Right cardiac atrium (tissue), 5 donors: ENCODE results near the gene CERCAM. TPM values are rescaled to one million over a fixed set of nuclear protein-coding genes. Genes with fewer than 3 reads are reported as not detected.
A peak's percentile ranks its signal among the peaks of the same experiment; 100 is the strongest.
"Not testable (repeated sequence)": the region's sequence is repeated elsewhere in the genome, so short reads cannot be mapped to it uniquely, and the experiment has no call there.

Experiments used
- ATAC-seq, 2 donors: fragments of 200-7000 bp; cut with Tn5 transposase; one replicate each; pipeline versions ENCODE4 v1.8.0 to v1.9.1; 2020; ENCODE audit warnings: moderate library complexity in 2 of 2, mild to moderate bottlenecking in 1 of 2
- DNase-seq, 3 donors: peaks; one replicate each; pipeline ENCODE4 v3.0.0-alpha.2; 2020
- H3K27ac ChIP-seq: one replicate; pipeline ENCODE4 v1.5.1; 2013; ENCODE audit warnings: mild to moderate bottlenecking, low read length, control low read depth, moderate library complexity
- H3K27me3 ChIP-seq: one replicate; pipeline ENCODE4 v1.6.1; 2013; ENCODE audit not compliant: control insufficient read depth, insufficient read depth
- H3K4me1 ChIP-seq: one replicate; pipeline ENCODE4 v1.6.1; 2013; ENCODE audit warnings: low read length; ENCODE audit not compliant: control insufficient read depth, insufficient read depth
- H3K4me3 ChIP-seq: one replicate; pipeline ENCODE4 v1.5.1; 2013; ENCODE audit warnings: low read length, control low read depth
- H3K9me3 ChIP-seq: one replicate; pipeline ENCODE4 v1.6.1; 2013; ENCODE audit warnings: low read length; ENCODE audit not compliant: control insufficient read depth
- WGBS: extraction: QIAGEN DNeasy Blood & Tissue Kit; methylation state at CpG from one replicate; pipeline ENCODE4 v1.1.7; 2013; 5-methylcytosine and 5-hydroxymethylcytosine counted together
- intact Hi-C, 4 donors: fragments of 100-400 bp; cut with DNase I; formaldehyde crosslinking; loops; one replicate each; pipeline versions ENCODE4 v1.11.0 to v1.14.0; 2022 to 2023
- polyA plus RNA-seq: library from polyadenylated mRNA; stranded (reverse); fragments of 200-250 nt; gene quantifications from one replicate; pipeline ENCODE4 v1.2.3, GENCODE V29; 2013
- total RNA-seq, 4 donors: library from RNA; stranded (reverse); fragmentation: NEBNext Ultra II Directional; extraction: Animal tissue kit (Norgen Biotek cat#: 25700); gene quantifications; one replicate each; pipeline ENCODE4 v1.2.1, GENCODE V29; 2021
- donor health status: healthy with polysubstance abuse.
- donor health status: DM: no; HTN: yes; CAD: no.
- donor health status: DM: no; HTN: no; CAD: no.
- donor health status: DM: no; HTN: yes; CAD: no; lungs with severe emphysema.
- donor health status: DM: yes; HTN: yes; CAD: no.

CERCAM gene
- total and polyA plus RNA-seq, 5 donors, result 12.3 to 23.2 (median 16.8) TPM

DNA sequence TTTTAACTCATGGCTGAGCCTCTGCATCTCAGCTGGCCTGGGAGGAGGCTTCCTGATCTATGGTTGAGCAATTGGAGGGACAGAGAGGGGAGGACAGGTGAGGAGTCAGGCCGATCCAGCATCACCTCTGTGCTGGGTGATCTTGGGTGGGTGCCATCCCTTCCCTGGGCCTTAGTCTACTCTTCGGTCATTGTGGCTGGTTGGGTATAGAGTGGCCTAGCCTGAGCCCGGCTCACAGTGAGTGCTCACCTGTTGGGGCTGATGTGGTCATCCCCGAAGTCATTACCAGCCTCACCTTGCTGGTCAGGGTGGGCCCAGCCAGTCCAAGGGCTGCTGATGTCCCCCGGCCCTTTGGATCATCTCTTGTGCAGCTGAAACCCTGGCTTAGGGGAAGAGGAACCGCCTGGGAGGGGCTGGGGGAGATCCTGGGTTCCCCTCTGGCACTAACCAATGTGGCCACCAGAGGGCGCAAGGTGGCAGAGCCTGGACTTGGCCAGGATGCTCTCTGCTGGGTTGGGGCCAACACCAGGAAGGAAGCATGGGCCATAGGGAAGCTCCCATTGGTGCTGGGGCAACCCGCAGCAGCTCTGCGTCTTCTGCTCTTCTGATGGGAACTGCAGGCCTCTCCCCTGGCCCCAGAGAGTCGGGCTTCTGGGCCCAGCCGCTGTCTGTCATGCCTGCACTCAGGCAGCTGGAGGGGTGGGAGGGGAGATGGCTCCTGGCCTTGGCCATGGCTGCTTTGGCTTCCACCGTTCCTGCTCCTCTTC is 17.9 kb downstream of the CERCAM start:
- DNase-seq (peak; percentile 91 to 95 (median 95)), ATAC-seq (peak; percentile 90 to 91)
- Histone ChIP-seq H3K27me3 (no peaks in the 10 kb centered on the region), H3K4me3 (no peak overlapping the region), H3K9me3 (no peaks in the 10 kb centered on the region), H3K4me1 (no peaks in the 10 kb centered on the region), H3K27ac (no peak overlapping the region)
- intact Hi-C loops, result loop anchor here in 1 of 4 donors (10.0 kb wide), 1 partner anchor 126 kb away; no protein-coding TSS in a partner anchor
- 32% methylated on average over 12 of the region's 12 CpGs for WGBS

DNA sequence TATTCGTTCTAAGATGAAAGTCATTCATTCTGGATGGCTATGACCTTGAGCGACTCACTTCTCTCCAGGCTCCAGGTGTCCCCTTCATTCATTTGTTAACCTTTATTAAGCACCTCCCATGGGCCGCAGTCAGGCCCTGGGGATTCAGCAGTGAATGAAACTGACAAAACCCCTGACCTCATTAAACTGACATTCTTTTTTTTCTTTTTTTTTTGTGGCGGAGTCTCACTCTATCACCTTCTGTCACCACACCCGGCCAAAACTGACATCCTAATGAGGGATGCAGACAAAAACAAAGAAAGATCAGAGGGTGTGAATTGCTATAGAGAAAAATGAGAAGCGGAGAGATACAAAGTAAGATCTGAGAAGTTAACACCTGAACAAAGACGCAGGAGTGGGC is 18.6 kb downstream of the CERCAM start:
- 82% methylated on average over 7 of the region's 7 CpGs for WGBS

GRCh38 chr9:128442150-128442549 is 21.5 kb downstream of the CERCAM start:
- no peaks in the 10 kb centered on the region for H3K27me3 ChIP-seq
- 35% methylated on average over 6 of the region's 6 CpGs for WGBS
- H3K9me3 ChIP-seq, result no peaks in the 10 kb centered on the region
- H3K4me1 ChIP-seq, result no peaks in the 10 kb centered on the region
- intact Hi-C loops, result no loop called here
- no peak overlapping the region for H3K27ac ChIP-seq
- no peak overlapping the region for H3K4me3 ChIP-seq
- ATAC-seq (no peak), DNase-seq (no peak)

More for the DNA sequence above, 18.6 kb downstream of the CERCAM start:
- Histone ChIP-seq H3K4me1 (no peaks in the 10 kb centered on the region), H3K27me3 (no peaks in the 10 kb centered on the region), H3K9me3 (no peaks in the 10 kb centered on the region), H3K4me3 (no peak overlapping the region), H3K27ac (no peak overlapping the region)
- DNase-seq, result no peak
- intact Hi-C loops, result loop anchor here in 1 of 4 donors (10.0 kb wide), 1 partner anchor 126 kb away; no protein-coding TSS in a partner anchor
- ATAC-seq, result no peak

DNA sequence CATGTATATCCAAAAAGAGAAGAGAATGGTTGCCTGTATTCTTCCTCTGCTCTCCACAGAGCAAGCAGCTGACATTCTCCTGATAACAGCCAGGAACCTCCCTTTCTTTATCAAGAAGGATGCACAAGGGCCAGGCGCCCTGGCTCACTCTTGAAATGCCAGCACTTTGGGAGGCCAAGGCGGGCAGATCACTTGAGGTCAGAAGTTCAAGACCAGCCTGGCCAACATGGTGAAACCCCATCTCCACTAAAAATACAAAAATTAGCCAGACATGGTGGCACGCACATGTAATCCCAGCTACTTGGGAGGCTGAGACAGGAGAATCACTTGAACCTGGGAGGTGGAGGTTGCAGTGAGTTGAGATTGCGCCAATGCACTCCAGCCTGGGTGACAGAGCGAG is 25.8 kb downstream of the CERCAM start:
- 91% methylated on average over 5 of the region's 5 CpGs for WGBS
- intact Hi-C loops, H3K27ac ChIP-seq, H3K27me3 ChIP-seq, H3K4me3 ChIP-seq, DNase-seq, H3K9me3 ChIP-seq, H3K4me1 ChIP-seq, ATAC-seq: not testable (repeated sequence)

- H3K4me1 ChIP-seq, result no peaks in the 10 kb centered on the region
- no peaks in the 10 kb centered on the region for H3K9me3 ChIP-seq
- ATAC-seq (no peak), DNase-seq (no peak)
- H3K4me3 ChIP-seq, result no peak overlapping the region
- intact Hi-C loops, result no loop called here
- H3K27me3 ChIP-seq, result no peaks in the 10 kb centered on the region
- H3K27ac ChIP-seq, result no peak overlapping the region
- 97% methylated on average over 2 of the region's 2 CpGs for WGBS
Observed at GRCh38 chr9:128448746-128449145, 28.1 kb downstream of the CERCAM start.

- H3K4me3 ChIP-seq, result no peak overlapping the region
- H3K4me1 ChIP-seq, result peaks cover 3% of the 10 kb centered on the region
- DNase-seq, result no peak
- intact Hi-C loops, result no loop called here
- H3K27ac ChIP-seq, result no peak overlapping the region
- no peak for ATAC-seq
- H3K27me3 ChIP-seq, result no peaks in the 10 kb centered on the region
- H3K9me3 ChIP-seq, result no peaks in the 10 kb centered on the region
- WGBS, result 84% methylated on average over 14 of the region's 14 CpGs
Observed at GRCh38 chr9:128454991-128455390, 34.3 kb downstream of the CERCAM start.

DNA sequence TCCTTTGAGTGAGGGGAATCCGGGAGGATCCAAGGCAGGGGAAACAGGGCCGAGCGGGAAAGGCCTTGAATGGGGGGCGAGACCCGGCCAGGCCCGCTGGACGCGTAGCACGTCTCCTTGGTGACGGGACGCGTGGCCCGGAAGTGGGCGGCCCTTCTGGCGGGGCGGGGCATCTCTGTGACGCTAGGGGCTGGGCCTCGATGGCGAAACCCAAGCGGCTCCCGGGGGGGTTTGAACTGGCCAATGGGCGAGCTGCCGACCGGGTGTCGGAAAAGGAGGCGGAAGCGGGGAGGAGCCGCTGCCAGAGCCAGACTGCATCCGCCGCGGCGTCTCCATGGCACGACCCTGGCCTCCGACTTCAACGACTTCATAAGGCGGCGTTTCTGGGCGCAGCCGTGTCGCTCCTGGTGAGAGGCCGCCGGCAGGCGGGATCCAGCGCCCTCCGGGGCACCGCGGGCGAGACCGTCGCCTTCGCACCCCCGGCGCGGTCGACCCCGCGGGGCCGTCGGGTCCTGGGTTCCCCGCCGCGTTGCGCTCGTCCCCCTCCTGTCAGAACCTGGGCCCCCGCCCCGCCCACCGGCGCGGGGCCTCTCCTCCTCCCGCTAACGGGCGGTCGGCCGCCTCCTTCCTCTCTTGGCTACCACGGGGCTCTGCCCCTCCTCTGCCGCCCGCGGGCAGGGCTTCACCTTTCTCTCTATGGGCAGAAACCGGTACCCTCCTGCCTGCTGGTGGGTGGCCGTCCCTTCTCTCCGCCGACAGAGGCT is 35.4 kb downstream of the CERCAM start, which contains the start of gene ODF2:
TSS of gene ODF2 (plus strand) at position 158 of the 764 bp plus-strand sequence. CDS start at position 244, 86 bp downstream.
- under 1% methylated on average over 82 of the region's 82 CpGs for WGBS

DNA sequence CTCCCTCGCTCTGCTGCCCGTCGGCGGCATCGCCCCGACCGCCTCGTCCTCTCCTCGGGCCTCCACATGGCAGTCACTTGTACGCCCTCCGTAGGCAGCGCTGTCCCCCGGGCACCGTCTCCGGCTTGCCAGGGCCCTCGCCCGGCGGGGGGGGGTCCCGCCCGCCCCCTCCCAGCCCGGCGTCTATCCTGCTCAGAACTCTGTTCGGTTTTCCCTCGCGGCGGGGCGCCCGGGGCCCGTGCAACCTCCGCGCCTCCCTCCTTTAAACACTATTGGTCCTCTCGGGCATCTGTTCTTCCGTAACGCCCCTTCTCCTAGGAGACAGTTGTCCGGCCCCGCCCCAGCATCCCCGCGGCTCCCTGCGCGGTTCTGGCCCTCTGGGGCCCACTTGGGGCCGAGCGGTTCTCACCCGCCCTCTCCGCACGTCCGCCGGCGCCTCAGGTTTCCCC is 36.0 kb downstream of the CERCAM start:
- intact Hi-C loops, result no loop called here
- peak; percentile 79 to 89 (median 88) for DNase-seq
- WGBS, result under 1% methylated on average over 48 of the region's 48 CpGs
- H3K27me3 ChIP-seq, result no peaks in the 10 kb centered on the region
- peaks cover 3% of the 10 kb centered on the region for H3K4me1 ChIP-seq
- ATAC-seq, result peak; percentile 83 to 88
- H3K27ac ChIP-seq, result peak overlapping the region; percentile 55
- no peaks in the 10 kb centered on the region for H3K9me3 ChIP-seq
- H3K4me3 ChIP-seq, result peak overlapping the region; percentile 65

More for the DNA sequence above, 35.4 kb downstream of the CERCAM start, which contains the start of gene ODF2:
- intact Hi-C loops, result no loop called here
- Histone ChIP-seq H3K9me3 (no peaks in the 10 kb centered on the region), H3K4me1 (peaks cover 3% of the 10 kb centered on the region), H3K27me3 (no peaks in the 10 kb centered on the region), H3K27ac (peak within 1 kb of the TSS; percentile 55), H3K4me3 (peak within 1 kb of the TSS; percentile 65)
- peak; percentile 96 to 97 for ATAC-seq
- DNase-seq, result peak; percentile 98 to 99 (median 99)

DNA sequence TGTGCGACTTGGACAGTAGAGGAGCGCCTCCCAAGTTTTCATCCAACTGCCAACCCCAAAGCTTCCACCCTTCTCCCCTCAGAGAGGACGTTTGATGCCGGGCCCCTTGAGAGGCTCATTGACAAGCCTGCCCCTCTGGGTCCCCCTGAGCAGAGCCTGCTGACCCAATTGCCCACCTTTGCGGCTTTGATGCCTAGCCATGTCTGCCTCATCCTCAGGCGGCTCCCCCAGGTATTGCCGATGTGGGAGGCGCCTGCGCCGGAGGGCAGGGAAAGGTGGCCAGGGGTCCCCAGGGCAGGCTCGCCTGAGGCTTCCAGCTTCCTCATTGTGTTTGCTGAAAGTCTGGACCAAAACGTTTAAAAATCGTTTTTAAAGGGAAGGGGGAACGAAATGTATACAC is 36.5 kb downstream of the CERCAM start:
- no peak overlapping the region for H3K27ac ChIP-seq
- 45% methylated on average over 14 of the region's 14 CpGs for WGBS
- H3K27me3 ChIP-seq, result no peaks in the 10 kb centered on the region
- H3K4me1 ChIP-seq, result peaks cover 3% of the 10 kb centered on the region
- no peaks in the 10 kb centered on the region for H3K9me3 ChIP-seq
- DNase-seq, result no peak
- H3K4me3 ChIP-seq, result peak overlapping the region; percentile 65
- intact Hi-C loops, result no loop called here
- ATAC-seq, result no peak

DNA sequence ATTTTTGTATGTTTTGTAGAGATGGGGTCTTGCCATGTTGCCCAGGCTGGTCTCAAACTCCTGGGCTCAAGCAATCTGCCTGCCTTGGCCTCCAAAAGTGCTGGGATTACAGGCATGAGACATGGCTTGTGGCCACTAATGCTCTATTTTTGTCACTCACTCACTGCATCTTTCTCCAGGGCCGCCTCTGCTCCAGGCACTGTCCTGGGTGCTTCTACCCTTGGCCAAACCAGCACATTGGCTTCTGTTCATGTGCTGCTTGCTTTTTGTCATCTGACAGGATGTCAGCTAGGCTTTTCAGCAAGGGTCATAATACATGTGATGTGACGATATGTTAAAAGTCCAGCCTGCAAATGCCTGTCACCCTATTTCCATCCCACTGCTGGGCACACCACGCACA is 38.4 kb downstream of the CERCAM start:
- ATAC-seq (peak in 1 of 2 donors; percentile 6), DNase-seq (no peak)
- H3K4me3 ChIP-seq, result no peak overlapping the region
- no peaks in the 10 kb centered on the region for H3K9me3 ChIP-seq
- H3K4me1 ChIP-seq, result peaks cover 3% of the 10 kb centered on the region
- 65% methylated on average over 3 of the region's 3 CpGs for WGBS
- intact Hi-C loops, result no loop called here
- peak overlapping the region; percentile 11 for H3K27ac ChIP-seq
- no peaks in the 10 kb centered on the region for H3K27me3 ChIP-seq

DNA sequence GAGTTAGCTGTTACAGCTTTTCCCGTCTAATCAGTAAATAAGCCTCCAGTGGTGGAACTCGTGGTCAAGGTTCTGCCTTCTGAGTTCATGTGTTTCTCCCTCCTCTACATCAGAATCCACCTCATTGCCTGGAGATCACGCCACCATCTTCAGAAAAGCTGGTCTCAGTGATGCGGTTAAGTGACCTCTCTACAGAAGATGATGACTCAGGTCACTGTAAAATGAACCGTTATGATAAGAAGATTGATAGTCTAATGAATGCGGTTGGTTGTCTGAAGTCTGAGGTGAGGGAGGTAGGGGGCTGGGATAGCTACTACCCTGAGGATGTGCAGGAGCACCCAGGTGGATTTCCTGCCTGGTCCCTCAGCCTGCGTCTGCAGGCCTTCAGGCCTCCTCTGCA is 48.4 kb downstream of the CERCAM start:
- Histone ChIP-seq H3K4me1 (no peaks in the 10 kb centered on the region), H3K27me3 (no peaks in the 10 kb centered on the region), H3K9me3 (no peaks in the 10 kb centered on the region), H3K4me3 (no peak overlapping the region), H3K27ac (no peak overlapping the region)
- WGBS, result 91% methylated on average over 7 of the region's 7 CpGs
- ATAC-seq (no peak), DNase-seq (no peak)
- intact Hi-C loops, result no loop called here
